Suprapubic skin (tissue), 3 donors: ENCODE results near the gene USP48.

ENCODE experiments used
- CTCF ChIP-seq, 2 donors: fragments of 200-600 bp in 1 of 2; fragments of 450-650 bp in 1 of 2; sonication (generic) in 1 of 2; IDR thresholded peaks; one replicate each; pipeline ENCODE4 v1.5.1; 2016 to 2019; ENCODE audit warnings: antibody characterized with exemption in 2 of 2, mild to moderate bottlenecking in 1 of 2, moderate library complexity in 1 of 2
- EP300 ChIP-seq: sonication (generic); formaldehyde crosslinking; IDR thresholded peaks from one replicate; pipeline ENCODE4 v1.6.1; 2017; ENCODE audit warnings: antibody characterized with exemption

DNA sequence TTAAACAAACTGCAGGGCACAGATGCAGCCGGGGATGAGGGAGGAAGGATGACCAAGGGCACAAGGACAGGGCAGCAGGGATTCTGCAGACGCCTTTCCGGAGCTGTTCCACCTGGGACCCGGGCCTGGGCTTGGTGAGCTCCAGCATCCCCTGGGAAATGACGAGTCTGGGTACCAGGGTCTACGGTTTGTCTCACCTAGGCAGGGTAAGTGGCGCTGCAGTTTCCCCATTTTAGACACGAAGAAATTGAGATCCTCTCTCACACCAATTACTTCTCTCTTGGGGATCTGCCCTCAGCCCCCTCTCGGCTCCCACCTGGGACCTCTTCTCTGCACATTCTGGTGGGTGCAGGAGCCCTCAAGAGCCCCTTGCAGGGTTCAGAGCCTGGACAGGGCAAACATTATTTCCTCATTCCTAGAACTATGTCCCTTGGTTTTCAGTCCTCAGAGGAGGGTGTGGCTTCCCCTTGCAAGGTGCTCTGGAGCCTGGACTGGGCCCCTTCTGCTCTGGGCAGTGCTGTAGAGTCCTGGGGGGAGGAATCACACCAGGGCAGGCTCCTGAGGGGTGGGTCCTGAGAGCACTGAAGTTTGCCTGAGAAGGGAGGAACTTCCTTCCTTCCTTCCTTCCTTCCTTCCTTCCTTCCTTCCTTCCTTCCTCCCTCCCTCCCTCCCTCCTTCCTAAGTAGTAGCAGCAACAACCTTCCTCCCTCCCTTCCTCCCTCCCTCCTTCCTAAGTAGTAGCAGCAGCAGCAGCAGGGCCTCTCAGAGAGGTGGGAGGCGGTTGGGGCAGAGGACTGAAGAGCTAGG lies 129.8 kb downstream of the USP48 start:
- TF ChIP-seq EP300: no peak
- TF ChIP-seq CTCF (IDR thresholded peaks at IDR 0.05): no peak
